NCI-H1436 (cell line): Measurements from ENCODE around the gene HPRT1.

Experiments
- DNase-seq: peaks from one replicate; lab custom pipeline; 2025; lab: John Stamatoyannopoulos, UW

HPRT1 gene

DNA sequence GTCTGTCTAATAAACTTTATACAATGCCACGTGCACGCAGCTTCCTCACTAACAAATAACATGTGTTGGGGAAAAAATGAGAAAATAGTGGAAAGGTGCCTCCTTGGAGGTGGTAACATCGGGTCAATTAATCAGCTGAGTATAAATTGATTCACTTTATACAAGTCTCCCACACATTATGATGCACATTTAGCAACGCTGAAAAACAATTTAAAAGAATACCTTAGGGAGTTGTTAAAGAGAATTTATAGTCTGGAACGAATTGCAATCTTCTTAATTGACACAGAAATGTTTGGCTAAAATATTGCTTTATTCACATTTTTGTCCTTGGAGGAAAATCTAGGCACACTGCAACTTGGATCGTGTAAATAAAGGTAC, 84.2 kb downstream of the HPRT1 start:
- no peak for DNase-seq

GRCh38 chrX:134544513-134545151, 84.7 kb downstream of the HPRT1 start:
- no peak for DNase-seq

GRCh38 chrX:134545510-134545909, 85.5 kb downstream of the HPRT1 start:
- no peak for DNase-seq

GRCh38 chrX:134546187-134546586, 86.2 kb downstream of the HPRT1 start:
- DNase-seq, result no peak

DNA sequence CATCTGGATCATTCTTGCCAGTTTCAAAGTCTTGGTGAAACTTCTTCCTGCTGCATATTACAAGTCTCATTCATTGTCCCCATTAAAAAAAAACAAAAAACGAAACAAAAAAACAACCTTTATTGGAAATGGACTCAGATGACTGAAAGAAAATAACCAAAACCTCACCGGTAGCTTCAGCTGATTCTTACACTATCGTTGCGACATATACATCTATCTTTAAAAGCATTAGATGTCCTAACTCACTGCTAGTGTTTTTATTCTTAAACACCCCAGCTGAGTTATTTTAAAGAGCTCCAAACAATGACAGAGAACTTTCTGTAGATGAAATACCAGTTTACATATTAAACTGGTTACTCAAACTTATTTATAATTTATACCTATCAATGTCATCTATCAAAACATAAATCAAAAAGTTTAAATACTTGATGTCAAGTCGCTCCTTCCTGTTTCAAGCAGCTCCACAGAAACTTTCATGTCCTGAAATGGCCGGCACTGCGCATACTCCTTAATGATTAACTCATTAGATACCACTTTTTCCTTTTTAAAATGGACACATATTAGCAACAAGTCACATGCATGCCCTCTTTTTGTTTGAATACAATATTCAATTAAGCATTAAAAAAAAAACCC, 87.2 kb downstream of the HPRT1 start:
- DNase-seq, result no peak

GRCh38 chrX:134548257-134549201, 88.6 kb downstream of the HPRT1 start:
- no peak for DNase-seq
